GM12891 (cell line): ENCODE results near the gene RAB26.

Experiments used
- POLR2A ChIP-seq: IDR thresholded peaks from 2 replicates; pipeline ENCODE4 v1.6.1; 2011; ENCODE audit warnings: low read depth, low read length, control low read depth
- POLR2AphosphoS5 ChIP-seq: IDR thresholded peaks from 2 replicates; pipeline ENCODE4 v1.6.1; 2011; ENCODE audit warnings: low read depth, low read length, control low read depth
- POU2F2 ChIP-seq: IDR thresholded peaks from 2 replicates; pipeline ENCODE4 v1.6.1; 2011; ENCODE audit warnings: low read depth, mild to moderate bottlenecking, control low read depth, low read length, moderate library complexity
- TAF1 ChIP-seq: IDR thresholded peaks from 2 replicates; pipeline ENCODE4 v1.6.1; 2011; ENCODE audit warnings: low read depth, low read length, control low read depth

- TF ChIP-seq POLR2A (no peak), POLR2AphosphoS5 (no peak), POU2F2 (no peak), TAF1 (no peak)
These were observed 4.4 kb upstream of the RAB26 start for GRCh38 chr16:2143878-2144485.
